Ishikawa (cell line): ENCODE measurements around the gene ARHGAP12.

Experiments used
- CEBPB ChIP-seq: IDR thresholded peaks from 2 replicates; pipeline ENCODE4 v1.6.1; 2012
- CREB1 ChIP-seq: IDR thresholded peaks from 2 replicates; pipeline ENCODE4 v1.6.1; 2012; ENCODE audit warnings: low read depth
- EGR1 ChIP-seq: IDR thresholded peaks from 2 replicates; pipeline ENCODE4 v1.6.1; 2012
- EP300 ChIP-seq: IDR thresholded peaks from 2 replicates; pipeline ENCODE4 v1.6.1; 2012; ENCODE audit warnings: borderline replicate concordance
- FOXM1 ChIP-seq: IDR thresholded peaks from 2 replicates; pipeline ENCODE4 v1.6.1; 2012; ENCODE audit warnings: low read depth, borderline replicate concordance
- MAX ChIP-seq: IDR thresholded peaks from 2 replicates; pipeline ENCODE4 v1.6.1; 2012
- RAD21 ChIP-seq: IDR thresholded peaks from 2 replicates; pipeline ENCODE4 v1.6.1; 2012; ENCODE audit warnings: low read depth
- REST ChIP-seq: IDR thresholded peaks from 2 replicates; pipeline ENCODE4 v1.6.1; 2012; ENCODE audit warnings: low read depth, mild to moderate bottlenecking
- TAF1 ChIP-seq: IDR thresholded peaks from 2 replicates; pipeline ENCODE4 v1.6.1; 2012; ENCODE audit warnings: low read depth, mild to moderate bottlenecking
- USF1 ChIP-seq: IDR thresholded peaks from 2 replicates; pipeline ENCODE4 v1.6.1; 2012
- YY1 ChIP-seq: IDR thresholded peaks from 2 replicates; pipeline ENCODE4 v1.6.1; 2012; ENCODE audit warnings: low read depth

GRCh38 chr10:31928549-31929260, at the start of gene ARHGAP12:
- TF ChIP-seq REST (no peak), RAD21 (no peak), EP300 (0 out of 2 replicates have a peak, but pooled peaks have one; percentile 6), MAX (peak; percentile 12; the same call in 1 of the 2 replicates), CREB1 (no peak; the same call in 1 of the 2 replicates), YY1 (no peak), TAF1 (peak; percentile 52), FOXM1 (no peak), EGR1 (peak; percentile 92), USF1 (peak; percentile 97), CEBPB (no peak)
